GM13977 (cell line): ENCODE data around the gene INTS2.
A peak's percentile ranks its signal among the peaks of the same experiment; 100 is the strongest.

Experiments
- DNase-seq: peaks from one replicate; pipeline ENCODE4 v3.0.0; 2012; ENCODE audit warnings: low spot score
- CTCF ChIP-seq: IDR thresholded peaks from 2 replicates; pipeline ENCODE4 v1.5.1; 2012; ENCODE audit warnings: mild to moderate bottlenecking, control low read depth; ENCODE audit not compliant: insufficient read depth; ENCODE audit errors: extremely low read depth, missing control alignments
- in situ Hi-C: fragments of 300-500 bp; cut with MboI; formaldehyde crosslinking; loops from one replicate; pipeline ENCODE4 v1.12.0; 2022; ENCODE audit warnings: low sequenced_read_pairs, low pct_unique_long_range_greater_than_20kb, mixed read lengths, inconsistent platforms; ENCODE audit not compliant: unreplicated experiment

INTS2 gene

GRCh38 chr17:61878520-61878919 is 49.3 kb downstream of the INTS2 start:
- no peak for TF ChIP-seq CTCF
- in situ Hi-C loops: no loop called here
- DNase-seq: no peak

- DNase-seq: no peak
- no peak for TF ChIP-seq CTCF
- in situ Hi-C loops: no loop called here
Observed at GRCh38 chr17:61877837-61878236, 49.9 kb downstream of the INTS2 start.

- no peak for TF ChIP-seq CTCF
- in situ Hi-C loops: no loop called here
- DNase-seq: no peak
Observed at GRCh38 chr17:61875804-61876203, 52.0 kb downstream of the INTS2 start.

GRCh38 chr17:61875285-61875684 is 52.5 kb downstream of the INTS2 start:
- no peak for TF ChIP-seq CTCF
- in situ Hi-C loops: no loop called here
- DNase-seq: peak; percentile 20

- in situ Hi-C loops: no loop called here
- DNase-seq: no peak
- TF ChIP-seq CTCF: no peak
Observed at GRCh38 chr17:61874075-61874474, 53.7 kb downstream of the INTS2 start.

- DNase-seq: no peak
Observed at GRCh38 chr17:61872099-61872498, 55.7 kb downstream of the INTS2 start.

More at GRCh38 chr17:61872099-61872498, 55.7 kb downstream of the INTS2 start:
- in situ Hi-C loops: no loop called here
- no peak for TF ChIP-seq CTCF
